HuH-7.5 (cell line): ENCODE results near the gene TMEM106C.

Experiments
- DNase-seq: peaks from one replicate; pipeline ENCODE4 v3.0.0; 2011; ENCODE audit warnings: low spot score

The TMEM106C gene

DNA sequence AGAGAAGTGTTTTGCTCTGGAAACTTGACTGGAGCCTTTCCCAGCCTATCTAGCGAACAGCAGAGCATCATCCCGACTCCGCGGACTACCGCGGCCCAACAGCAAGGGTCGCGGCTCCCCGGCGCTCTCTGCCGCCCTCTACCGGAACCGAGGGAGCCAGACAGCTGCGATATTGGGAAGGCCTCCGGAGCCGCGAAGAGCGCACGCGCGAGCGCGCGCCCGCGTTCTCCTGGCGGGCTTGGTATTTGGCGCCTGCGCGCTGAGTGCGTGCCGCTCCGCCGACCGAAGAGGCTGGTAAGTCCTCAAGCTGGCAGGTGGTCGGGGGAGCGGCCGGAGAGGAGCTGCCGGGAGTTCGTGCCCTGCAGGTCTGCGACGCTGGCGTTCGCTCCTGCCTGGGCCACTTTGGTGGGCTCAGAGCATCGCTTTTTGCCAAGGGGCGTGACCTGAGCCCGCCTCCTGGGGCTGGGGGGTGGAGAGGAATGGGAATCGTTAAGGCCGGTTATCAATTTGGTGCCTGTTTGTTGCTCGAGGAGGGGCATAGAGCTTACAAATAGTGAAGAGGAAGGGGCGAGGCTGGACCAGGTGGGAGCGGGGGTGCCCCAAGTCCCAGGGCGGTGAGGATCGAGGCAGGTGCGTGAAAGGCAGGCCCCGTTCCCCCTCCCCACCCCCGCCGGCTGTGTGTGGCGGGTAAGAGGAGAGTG lies at the start of gene TMEM106C:
Gene TMEM106C, plus strand, starts transcription at position 257 of the 701 bp plus-strand sequence. CDS start 641 bp downstream, outside the sequence.
- peak; percentile 97 for DNase-seq

DNA sequence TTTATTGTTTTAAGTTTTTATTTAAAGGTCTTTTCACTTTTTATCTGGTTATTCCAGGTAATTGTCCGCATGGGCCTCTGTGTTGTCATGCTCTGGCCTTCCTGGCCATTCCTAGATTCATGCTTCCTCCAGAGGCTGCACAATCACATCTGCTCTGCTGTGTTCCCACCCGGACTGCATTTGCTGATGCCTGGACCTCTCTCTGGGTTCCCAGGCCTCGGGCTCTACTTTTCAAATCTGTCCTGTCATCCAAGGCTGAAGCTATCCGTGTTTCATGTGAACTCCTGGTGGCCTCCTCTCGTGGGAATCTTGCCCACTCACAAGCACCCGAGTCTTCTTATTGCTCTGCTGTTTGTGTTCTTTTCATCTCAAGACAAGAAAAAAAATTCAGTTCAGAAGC lies 42.5 kb upstream of the TMEM106C start:
- DNase-seq = no peak

DNA sequence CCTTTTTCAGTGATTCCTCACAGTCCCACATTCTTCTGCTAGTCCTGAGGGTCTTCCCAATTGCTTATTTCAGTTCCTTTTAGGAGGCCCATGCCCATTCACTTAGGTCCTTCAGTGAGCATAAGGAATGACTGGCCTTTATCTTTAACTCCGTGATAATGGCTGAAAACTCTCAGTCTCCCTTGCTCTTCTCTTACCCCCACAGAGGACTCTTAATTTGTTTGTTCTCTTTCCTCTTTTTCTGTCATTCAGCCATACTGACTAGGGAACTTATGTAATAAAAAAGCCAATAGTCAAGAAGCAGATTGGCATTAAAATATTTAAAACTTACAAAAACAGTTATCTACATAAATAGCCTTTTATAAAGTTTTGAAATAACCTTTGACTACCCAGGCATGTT lies 41.5 kb upstream of the TMEM106C start:
- no peak for DNase-seq

- no peak for DNase-seq
Observed at GRCh38 chr12:47927346-47927745, 36.0 kb upstream of the TMEM106C start.

DNA sequence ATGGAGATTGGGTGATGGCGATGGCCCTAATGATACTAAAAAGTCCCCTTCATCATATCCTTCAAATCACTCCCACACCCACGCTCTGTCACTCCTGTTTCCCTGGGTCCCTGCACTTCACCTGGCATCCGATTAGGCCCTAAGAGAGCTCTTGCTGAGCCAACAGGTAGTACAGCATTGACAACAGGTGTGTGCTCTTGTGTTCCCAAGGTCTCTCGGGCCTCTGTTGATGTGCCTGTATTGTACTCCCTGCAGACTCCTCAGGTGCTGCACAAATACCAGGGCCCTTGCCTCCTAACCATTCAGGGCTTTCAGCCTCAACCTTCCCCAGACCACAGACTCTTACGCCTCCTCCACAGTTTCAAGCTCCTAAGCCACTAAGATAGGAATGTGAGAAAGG lies 32.8 kb upstream of the TMEM106C start:
- DNase-seq = no peak

DNA sequence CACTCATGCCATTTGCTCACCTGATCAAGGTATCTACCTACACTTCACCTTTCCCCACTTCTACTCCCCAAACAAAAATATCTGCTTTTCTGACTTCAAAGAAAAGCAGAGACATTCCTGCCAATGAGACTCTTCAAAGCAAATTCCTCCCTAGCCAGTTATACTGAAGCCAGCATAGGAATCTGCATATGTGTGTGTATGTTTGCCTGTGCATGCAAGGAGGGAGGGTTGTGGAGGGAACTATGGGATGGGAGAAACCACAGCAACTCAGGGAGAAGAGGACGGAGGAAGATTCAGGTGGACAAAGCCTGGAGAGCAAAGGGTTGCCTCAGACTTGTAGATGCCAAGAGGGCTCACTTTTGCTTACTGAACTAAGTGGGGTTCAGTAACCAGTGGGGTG lies 32.2 kb upstream of the TMEM106C start:
- no peak for DNase-seq

DNA sequence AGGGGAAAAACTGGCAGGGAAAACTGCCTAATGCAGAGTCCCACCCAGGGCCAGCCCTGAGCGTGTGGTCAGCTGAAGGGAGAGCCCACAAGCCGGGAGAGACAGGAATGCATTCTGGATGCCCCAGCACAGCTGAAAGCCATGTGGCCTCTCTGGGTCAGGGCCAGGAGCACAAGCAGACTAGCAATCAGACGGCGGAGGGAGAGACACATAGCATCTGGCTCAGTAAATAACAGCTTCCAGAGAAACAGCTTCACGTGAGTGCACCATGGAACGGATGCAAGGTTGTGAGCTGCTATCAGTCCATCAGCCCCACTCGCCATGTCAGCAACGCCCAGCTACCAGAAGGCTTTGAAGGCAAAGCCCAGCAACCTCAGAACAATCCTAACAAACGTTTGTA lies 28.2 kb upstream of the TMEM106C start:
- DNase-seq = no peak

- no peak for DNase-seq
Observed at GRCh38 chr12:47938093-47938492, 25.3 kb upstream of the TMEM106C start.

GRCh38 chr12:47938594-47938993 lies 24.8 kb upstream of the TMEM106C start:
- no peak for DNase-seq

- DNase-seq = no peak
Observed at GRCh38 chr12:47939009-47939601, 24.3 kb upstream of the TMEM106C start.

DNA sequence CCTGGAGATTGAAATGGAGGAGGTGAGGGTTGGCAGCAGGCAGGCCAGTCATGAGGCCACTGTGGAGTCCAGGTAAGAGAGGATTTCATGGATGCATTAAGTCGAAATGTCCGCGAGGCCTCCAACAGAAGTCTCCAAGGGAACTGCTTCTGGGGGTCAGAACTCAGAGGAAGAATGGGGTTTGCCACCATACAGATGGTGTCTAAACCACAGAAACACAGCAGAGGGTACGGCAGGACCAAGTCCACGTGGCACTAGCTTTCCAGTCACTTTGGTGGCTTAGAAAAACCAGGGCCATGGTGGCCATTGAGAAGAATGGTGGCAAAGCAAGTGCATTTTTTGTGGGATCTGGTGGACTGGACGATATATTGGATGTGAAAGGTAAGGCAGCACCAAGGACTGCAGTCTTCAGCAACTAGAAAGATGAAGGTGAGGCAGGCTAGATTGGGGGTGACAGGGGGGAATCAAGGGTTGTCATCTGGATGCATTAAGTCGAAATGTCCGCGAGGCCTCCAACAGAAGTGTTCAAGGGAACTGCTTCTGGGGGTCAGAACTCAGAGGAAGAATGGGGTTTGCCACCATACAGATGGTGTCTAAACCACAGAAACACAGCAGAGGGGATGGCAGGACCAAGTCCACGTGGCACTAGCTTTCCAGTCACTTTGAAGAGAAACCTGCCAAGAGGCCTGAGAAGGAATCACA lies 22.5 kb upstream of the TMEM106C start:
- DNase-seq = no peak

GRCh38 chr12:47941475-47941780 lies 22.0 kb upstream of the TMEM106C start:
- DNase-seq = no peak

GRCh38 chr12:47941871-47942613 lies 21.4 kb upstream of the TMEM106C start:
- DNase-seq = peak; percentile 68

- DNase-seq = no peak
Observed at GRCh38 chr12:47942614-47943225, 20.7 kb upstream of the TMEM106C start.

DNA sequence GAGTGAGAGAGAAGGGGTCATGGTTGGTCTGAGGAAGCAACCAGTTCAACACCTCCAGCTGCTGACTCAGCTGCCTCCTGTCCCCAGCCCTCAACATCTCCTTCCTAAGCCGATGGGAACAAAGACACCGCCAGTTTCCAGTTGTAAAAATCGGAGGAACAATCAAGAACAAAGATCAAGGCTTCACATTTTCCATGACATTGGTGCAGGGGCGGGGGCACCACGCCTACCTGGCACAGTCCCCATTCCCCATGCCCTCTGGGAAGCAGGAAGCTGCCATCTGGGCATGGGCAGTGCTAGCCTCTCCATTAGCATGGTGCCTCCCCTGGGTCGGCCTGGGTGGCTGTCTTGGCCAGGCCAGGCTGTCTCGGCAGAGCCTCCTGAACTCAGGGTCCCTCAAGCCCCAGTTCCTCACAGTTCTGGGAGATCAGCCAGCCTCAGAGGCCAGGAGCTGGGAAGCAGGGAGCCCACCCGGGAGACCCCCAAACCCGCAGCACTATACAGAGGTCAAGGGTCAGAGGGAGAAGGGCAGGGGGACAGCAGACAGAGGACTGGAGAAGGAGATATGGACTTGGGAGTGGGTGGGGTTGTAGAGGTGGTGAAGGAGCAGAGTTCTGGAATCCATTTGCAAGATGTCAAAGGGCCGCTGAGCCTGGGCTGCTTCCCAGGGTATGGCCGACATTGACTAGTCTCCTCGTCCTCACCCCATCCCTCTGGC lies 19.6 kb upstream of the TMEM106C start:
- no peak for DNase-seq

DNA sequence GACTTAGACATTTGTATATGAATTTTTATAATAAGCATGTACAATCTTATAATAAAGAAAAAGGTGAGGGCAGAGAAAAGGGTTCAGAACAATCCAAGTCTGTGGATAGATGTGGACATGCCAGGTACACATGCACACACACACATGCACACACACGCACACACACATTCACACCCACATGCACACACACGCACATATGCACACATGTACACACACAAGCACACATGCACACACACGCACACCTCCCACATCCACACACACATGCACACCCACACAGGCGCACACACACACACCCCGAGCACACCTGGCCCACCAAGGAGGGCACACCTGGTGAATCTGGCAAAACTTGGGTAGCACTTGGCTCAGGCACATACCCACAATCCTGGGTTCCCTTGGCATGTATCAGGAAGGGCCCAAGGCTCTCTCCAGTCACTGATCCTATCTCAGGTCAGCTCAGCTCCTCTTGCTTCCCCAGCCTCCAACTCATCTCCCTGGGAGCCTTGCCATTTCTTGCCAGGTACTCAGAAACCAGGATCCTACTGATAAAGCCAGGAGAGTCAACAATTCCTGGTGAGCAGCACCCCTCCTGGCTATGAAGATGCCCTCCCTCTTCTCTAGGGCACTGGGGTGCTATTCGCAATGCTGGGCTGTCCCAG lies 18.6 kb upstream of the TMEM106C start:
- DNase-seq = no peak

DNA sequence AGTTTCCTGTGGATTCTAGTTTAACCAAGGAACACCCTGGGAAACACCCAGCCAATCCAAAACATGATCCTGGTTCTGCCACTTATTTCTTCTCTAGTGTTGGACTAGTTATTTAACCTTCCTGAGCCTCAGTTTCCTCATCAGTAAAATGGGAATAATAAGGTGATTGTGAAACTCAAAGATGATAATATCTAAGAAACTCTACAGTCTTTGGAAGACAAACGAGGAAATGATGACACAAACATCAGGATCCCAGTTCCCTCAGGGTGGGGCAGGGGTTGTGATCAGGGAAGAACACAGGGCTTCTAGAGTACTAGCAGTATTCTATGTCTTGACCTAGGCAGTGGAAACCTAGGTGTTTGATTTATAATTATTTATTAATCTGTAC lies 18.1 kb upstream of the TMEM106C start:
- no peak for DNase-seq

DNA sequence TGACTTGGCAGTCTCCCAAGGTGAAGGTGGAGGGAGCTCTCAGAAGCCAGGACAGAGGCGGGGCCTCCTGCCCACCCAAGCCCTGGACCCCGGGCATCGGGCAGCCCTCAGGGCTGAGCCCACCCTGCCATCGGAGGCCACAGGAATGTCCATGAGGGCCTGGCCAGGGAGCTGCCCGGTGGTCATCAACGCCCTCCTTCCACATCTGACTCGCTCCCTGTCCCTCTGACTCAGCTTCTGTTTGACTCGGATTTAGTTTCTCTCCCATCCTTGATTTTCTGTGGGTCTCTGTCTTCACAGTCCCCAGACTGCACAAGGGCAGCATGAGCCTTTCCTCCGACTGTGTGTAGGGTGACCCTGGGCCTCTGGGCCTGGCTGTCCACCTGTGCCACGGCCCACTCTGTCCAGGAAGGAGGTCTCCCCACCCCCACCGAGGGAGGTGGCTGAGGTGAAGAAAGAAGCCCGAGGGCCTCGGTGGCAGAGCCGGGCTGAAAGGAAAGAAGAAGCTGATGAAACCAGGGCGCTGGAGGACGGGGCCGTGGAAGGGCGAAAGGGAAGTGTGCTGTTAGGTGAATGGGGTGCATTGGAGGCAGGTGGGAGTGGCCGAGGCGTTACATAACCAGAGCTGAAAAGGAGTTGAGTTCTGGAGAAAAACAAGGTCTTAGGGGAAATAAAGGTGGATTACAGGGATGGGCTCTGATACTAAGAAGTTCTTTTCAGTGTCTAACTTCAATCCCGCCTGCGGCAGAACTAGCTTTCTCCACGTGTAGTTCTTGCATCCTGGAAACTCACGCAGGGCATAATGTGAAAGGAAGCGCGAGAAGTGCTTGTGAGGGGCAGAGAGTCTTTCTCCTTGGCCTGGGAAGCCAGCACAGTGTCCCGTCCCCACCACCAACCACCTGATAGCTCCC lies 16.7 kb upstream of the TMEM106C start:
- no peak for DNase-seq

- no peak for DNase-seq
Observed at GRCh38 chr12:47947341-47947740, 16.1 kb upstream of the TMEM106C start.
